ENCODE measurements around the gene LKAAEAR1.

Gene LKAAEAR1

GRCh38 chr20:64035066-64035932, 48.9 kb downstream of the LKAAEAR1 start:
- peaks cover 56% of the 10 kb centered on the region for H3K4me1 ChIP-seq
- peaks cover 32% of the 10 kb centered on the region for H3K27me3 ChIP-seq
- H4K20me1 ChIP-seq, result peaks cover 58% of the 10 kb centered on the region; the same call in 1 of the 2 replicates
- H3K4me2 ChIP-seq, result peak overlapping the region; percentile 99
- no peak overlapping the region for H3K9ac ChIP-seq
- no peak for TF ChIP-seq Cebpa-rat (IDR thresholded peaks at IDR 0.05)
- H3K36me3 ChIP-seq, result peaks cover 49% of the 10 kb centered on the region
- H3K27ac ChIP-seq, result 0 out of 2 replicates have a peak overlapping the region, but pooled peaks have one; percentile 47
- no peaks in the 10 kb centered on the region for H3K9me3 ChIP-seq
- no peak overlapping the region for H3K4me3 ChIP-seq

- H3K9ac ChIP-seq, result no peak overlapping the region
- no peaks in the 10 kb centered on the region for H3K9me3 ChIP-seq
- peaks cover 62% of the 10 kb centered on the region; the same call in 1 of the 2 replicates for H4K20me1 ChIP-seq
- H3K27ac ChIP-seq, result no peak overlapping the region
- H3K4me3 ChIP-seq, result no peak overlapping the region
- TF ChIP-seq Cebpa-rat (IDR thresholded peaks at IDR 0.05), result no peak
- H3K4me1 ChIP-seq, result peaks cover 44% of the 10 kb centered on the region
- peaks cover 20% of the 10 kb centered on the region for H3K27me3 ChIP-seq
- H3K4me2 ChIP-seq, result no peak overlapping the region
- H3K36me3 ChIP-seq, result peaks cover 62% of the 10 kb centered on the region
Observed at GRCh38 chr20:64033981-64034493, 50.2 kb downstream of the LKAAEAR1 start.
